Effector memory CD4-positive, alpha-beta T cell (primary cell): Measurements from ENCODE around the gene CROCC.

Experiments used
- DNase-seq, 3 donors: peaks; one replicate each; pipeline ENCODE4 v3.0.0-alpha.2; 2020
- H3K27ac ChIP-seq: 2 replicates; pipeline ENCODE4 v1.7.0; 2013; ENCODE audit warnings: mild to moderate bottlenecking, low read length, moderate library complexity; ENCODE audit not compliant: insufficient read depth, poor library complexity, severe bottlenecking
- H3K27me3 ChIP-seq: replicated peaks from 2 replicates; pipeline ENCODE4 v1.7.0; 2013; ENCODE audit warnings: mild to moderate bottlenecking, low read length; ENCODE audit not compliant: insufficient read depth, control insufficient read depth, poor library complexity, severe bottlenecking
- H3K36me3 ChIP-seq: 2 replicates; pipeline ENCODE4 v1.7.0; 2013; ENCODE audit warnings: mild to moderate bottlenecking, low read length, moderate library complexity; ENCODE audit not compliant: control insufficient read depth, insufficient read depth
- H3K4me1 ChIP-seq: 2 replicates; pipeline ENCODE4 v1.7.0; 2013; ENCODE audit warnings: low read length, mild to moderate bottlenecking; ENCODE audit not compliant: control insufficient read depth, insufficient read depth, poor library complexity, severe bottlenecking
- H3K4me3 ChIP-seq: 2 replicates; pipeline ENCODE4 v1.7.0; 2013; ENCODE audit warnings: low read length, low read depth, mild to moderate bottlenecking; ENCODE audit not compliant: insufficient read depth, poor library complexity, severe bottlenecking
- H3K9me3 ChIP-seq: 2 replicates; pipeline ENCODE4 v1.7.0; 2013; ENCODE audit warnings: mild to moderate bottlenecking, low read length, moderate library complexity; ENCODE audit not compliant: control insufficient read depth

Gene CROCC

GRCh38 chr1:16992675-16993074 lies 70.9 kb downstream of the CROCC start:
- peaks cover 57% of the 10 kb centered on the region for H3K36me3 ChIP-seq
- no peaks in the 10 kb centered on the region for H3K4me1 ChIP-seq
- no peak overlapping the region for H3K27ac ChIP-seq

GRCh38 chr1:16993521-16994038 lies 71.8 kb downstream of the CROCC start:
- H3K36me3 ChIP-seq: peaks cover 55% of the 10 kb centered on the region
- DNase-seq: no peak
- no peaks in the 10 kb centered on the region for H3K27me3 ChIP-seq
- no peaks in the 10 kb centered on the region for H3K4me1 ChIP-seq
- no peaks in the 10 kb centered on the region for H3K9me3 ChIP-seq
- H3K4me3 ChIP-seq: no peak overlapping the region
- H3K27ac ChIP-seq: no peak overlapping the region

More at GRCh38 chr1:16992675-16993074, 70.9 kb downstream of the CROCC start:
- no peaks in the 10 kb centered on the region for H3K9me3 ChIP-seq
- H3K27me3 ChIP-seq: no peaks in the 10 kb centered on the region
- no peak overlapping the region for H3K4me3 ChIP-seq
- DNase-seq: no peak

DNA sequence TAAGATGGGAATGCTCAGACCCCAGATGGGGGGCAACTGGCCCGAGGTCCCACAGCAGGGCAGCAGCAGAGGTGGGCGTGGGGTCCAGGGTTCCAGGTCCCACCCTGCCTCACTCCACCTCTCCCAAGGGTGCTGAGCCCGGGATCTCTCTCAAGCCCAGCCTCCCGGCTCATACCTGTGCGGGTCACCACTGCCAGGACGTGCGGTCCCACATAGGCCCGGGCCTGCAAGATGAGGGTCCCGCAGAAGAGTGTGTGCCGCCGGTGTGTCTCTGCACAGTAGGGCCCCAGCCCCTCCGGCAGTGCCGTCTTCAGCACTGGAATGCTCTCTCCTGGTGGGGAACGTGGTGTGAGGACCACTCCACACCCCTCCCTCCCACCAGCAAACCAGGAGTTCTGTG lies 75.1 kb downstream of the CROCC start:
- Histone ChIP-seq H3K27me3 (no peaks in the 10 kb centered on the region), H3K4me3 (no peak overlapping the region), H3K4me1 (no peaks in the 10 kb centered on the region), H3K9me3 (no peaks in the 10 kb centered on the region), H3K36me3 (peaks cover 44% of the 10 kb centered on the region), H3K27ac (no peak overlapping the region)
- DNase-seq: no peak

DNA sequence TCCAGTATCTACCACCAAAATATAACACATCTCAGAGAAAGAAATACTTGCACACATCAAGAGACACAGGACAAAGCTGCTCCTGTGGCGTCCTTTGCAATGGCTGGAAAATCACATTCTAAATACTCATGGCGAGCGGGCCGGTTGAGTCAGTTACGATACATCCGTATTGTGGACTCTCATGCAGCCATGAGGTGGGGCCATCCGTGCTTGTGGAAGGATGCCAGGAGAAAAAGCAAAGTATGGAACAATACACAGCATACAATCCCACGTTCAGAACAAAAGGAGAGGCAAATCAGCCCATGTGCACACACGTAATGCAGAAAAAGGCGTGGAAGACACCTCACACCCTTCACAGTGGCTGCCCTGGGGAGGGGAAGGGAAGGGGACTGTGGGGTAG lies 76.9 kb downstream of the CROCC start:
- H3K27ac ChIP-seq: no peak overlapping the region
- no peaks in the 10 kb centered on the region for H3K9me3 ChIP-seq
- no peak for DNase-seq
- no peaks in the 10 kb centered on the region for H3K27me3 ChIP-seq
- no peak overlapping the region for H3K4me3 ChIP-seq
- H3K36me3 ChIP-seq: peaks cover 50% of the 10 kb centered on the region
- H3K4me1 ChIP-seq: no peaks in the 10 kb centered on the region

DNA sequence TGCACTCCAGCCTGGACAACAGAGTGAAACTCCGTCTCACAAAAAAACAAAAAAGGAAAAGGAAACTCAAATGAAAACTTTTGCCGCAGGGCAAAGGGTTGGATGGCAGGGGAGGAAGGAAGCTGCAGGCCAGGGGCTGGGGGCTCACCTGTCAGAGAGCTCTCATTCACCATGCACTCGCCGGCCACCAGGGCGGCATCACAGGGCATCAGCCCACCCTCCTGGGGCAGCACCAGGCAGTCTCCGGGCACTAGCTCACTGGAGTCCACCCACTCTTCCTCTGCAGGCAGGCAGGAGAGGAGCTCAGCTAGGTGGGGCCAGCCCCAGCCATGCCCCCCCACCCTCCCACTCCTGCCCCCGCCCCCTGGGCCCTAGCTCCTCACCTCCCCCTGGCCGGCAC lies 78.1 kb downstream of the CROCC start:
- H3K36me3 ChIP-seq: peaks cover 59% of the 10 kb centered on the region
- H3K27me3 ChIP-seq: no peaks in the 10 kb centered on the region
- no peak for DNase-seq
- no peak overlapping the region for H3K27ac ChIP-seq
- H3K9me3 ChIP-seq: no peaks in the 10 kb centered on the region
- H3K4me3 ChIP-seq: no peak overlapping the region
- H3K4me1 ChIP-seq: no peaks in the 10 kb centered on the region

DNA sequence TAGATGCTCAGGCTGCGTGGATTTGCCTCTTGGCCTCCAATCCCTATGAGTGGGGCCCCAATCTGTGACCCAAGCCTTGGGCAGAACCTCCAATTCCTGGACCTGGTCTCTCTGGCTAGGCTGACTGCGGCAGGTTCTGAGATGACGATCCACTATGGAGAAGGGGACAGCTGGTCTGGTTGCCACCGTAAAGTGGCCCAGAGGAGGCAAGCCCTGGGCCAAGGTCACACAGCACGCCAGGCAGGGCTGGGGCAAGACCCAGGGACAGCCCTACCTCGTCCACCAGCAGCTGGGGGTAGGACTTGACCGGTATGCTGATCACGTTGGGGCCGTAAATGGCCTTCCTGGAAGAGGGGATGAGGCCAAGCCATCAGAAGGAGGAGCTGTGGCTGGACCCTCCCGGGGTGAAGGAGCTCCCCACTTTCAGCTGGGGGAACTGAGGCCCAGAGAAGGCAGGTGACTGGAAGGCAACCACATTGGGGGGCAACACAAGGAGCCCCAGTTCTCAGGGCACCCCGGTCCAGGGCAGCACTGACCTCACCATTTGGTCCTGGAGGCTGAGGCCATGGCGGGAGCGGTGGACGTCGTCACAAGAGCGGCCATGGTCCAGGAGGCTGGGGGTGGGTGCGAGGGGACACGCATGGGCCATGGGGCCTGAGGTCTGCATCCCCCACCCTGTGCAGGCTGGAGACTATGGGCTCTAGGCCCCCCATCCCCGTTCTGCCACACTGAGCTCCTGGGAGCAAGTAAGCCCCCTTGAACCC lies 80.2 kb downstream of the CROCC start:
- no peak for DNase-seq
- Histone ChIP-seq H3K4me3 (no peak overlapping the region), H3K36me3 (peaks cover 50% of the 10 kb centered on the region), H3K27me3 (no peaks in the 10 kb centered on the region), H3K27ac (no peak overlapping the region), H3K9me3 (no peaks in the 10 kb centered on the region), H3K4me1 (no peaks in the 10 kb centered on the region)

DNA sequence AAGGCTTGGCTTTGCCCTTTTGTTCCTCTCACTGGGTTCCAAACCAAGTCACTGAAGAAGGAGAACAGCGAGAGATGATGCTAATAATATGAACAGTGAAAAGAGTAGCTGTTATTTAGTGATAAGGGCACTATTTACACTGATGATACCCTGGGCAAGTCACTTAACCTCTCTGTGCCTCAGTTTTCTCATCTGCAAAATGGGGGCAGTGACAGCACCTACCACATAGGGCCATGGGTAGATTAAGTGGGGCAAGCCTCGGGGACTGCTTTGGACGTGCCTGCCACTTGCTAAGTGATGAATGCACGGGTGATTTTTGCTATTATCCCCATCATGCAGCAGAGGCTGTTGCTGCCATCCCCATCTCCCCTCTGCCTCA lies 80.8 kb downstream of the CROCC start:
- no peak for DNase-seq
- Histone ChIP-seq H3K4me1 (no peaks in the 10 kb centered on the region), H3K36me3 (peaks cover 47% of the 10 kb centered on the region), H3K4me3 (no peak overlapping the region), H3K9me3 (no peaks in the 10 kb centered on the region), H3K27ac (no peak overlapping the region), H3K27me3 (no peaks in the 10 kb centered on the region)

GRCh38 chr1:17004466-17005364 lies 83.0 kb downstream of the CROCC start:
- no peak for DNase-seq
- H3K9me3 ChIP-seq: no peaks in the 10 kb centered on the region
- no peak overlapping the region for H3K27ac ChIP-seq
- H3K4me3 ChIP-seq: no peak overlapping the region
- H3K27me3 ChIP-seq: no peaks in the 10 kb centered on the region
- H3K36me3 ChIP-seq: peaks cover 37% of the 10 kb centered on the region
- no peaks in the 10 kb centered on the region for H3K4me1 ChIP-seq

- Histone ChIP-seq H3K4me3 (no peak overlapping the region), H3K27me3 (no peaks in the 10 kb centered on the region), H3K4me1 (peaks cover 3% of the 10 kb centered on the region), H3K9me3 (no peaks in the 10 kb centered on the region), H3K27ac (no peak overlapping the region), H3K36me3 (peaks cover 37% of the 10 kb centered on the region)
- DNase-seq: no peak
Measured at GRCh38 chr1:17005365-17005740, 83.6 kb downstream of the CROCC start.

DNA sequence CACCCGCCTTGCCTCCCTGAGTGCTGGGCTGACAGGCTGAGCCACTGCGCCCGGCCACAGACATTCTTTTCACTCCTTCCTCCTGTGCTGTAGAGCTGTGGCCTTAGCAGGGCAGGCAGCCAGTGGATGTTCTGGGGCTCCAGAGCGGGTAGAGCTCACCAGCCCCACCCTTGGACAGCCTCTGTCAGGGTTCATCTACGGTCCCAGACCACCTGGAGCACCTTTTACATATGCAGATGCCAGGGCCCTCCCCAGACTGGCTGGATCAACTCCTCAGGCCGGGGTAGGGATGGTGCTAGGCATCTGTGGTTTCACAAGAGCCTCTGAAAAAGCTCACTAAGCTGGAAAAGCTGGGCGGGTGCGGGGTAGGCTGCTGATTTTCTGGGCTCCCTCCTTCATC lies 85.4 kb downstream of the CROCC start:
- no peak for DNase-seq
- Histone ChIP-seq H3K27me3 (no peaks in the 10 kb centered on the region), H3K36me3 (peaks cover 30% of the 10 kb centered on the region), H3K4me3 (no peak overlapping the region), H3K9me3 (no peaks in the 10 kb centered on the region), H3K4me1 (peaks cover 14% of the 10 kb centered on the region), H3K27ac (no peak overlapping the region)
